HK-2 (cell line): ENCODE results near the gene HPGD.

Experiments used
- DNase-seq: peaks from one replicate; pipeline ENCODE4 v3.0.0-alpha.2; 2018; ENCODE audit not compliant: unreplicated experiment

The HPGD gene

DNA sequence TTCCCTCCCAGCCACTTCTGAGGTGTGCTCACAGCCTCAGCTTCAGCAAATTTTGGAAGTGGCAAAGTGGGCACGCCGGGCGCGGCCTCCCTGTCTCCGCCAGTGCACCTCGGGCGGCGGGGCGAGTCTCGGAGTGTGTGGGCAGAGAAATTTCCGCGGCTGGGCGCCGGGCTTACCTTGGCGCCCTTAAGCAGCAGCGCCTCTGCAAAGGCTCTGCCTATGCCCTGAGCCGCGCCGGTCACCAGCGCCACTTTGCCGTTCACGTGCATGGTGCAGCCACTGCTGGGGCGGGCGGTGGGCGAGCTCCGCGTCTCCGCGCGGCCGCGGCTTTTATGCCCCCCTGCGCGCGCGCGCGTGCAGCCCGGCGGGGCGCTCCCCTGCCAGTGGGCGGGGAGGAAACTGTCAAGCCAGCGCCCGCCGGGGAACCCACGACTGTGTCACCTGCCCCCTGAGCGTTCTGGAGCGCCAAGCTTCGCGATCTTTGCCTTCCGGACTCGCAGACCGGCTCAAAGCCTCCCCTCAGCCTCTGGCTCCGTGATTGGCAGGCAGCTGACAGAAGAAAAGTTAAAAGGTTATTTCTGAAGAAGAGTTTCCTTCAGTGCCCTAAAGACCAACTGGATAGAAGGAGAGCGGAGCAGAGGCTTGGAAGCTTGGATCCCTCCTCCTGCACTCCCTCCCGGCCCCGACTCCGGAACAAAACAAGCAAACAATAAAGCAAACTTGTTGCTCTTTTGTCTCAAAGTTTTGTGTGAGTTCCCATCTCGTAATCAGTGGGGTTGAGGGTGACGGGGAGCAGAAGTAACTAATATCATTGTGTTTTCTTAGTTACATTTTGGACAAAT, at the start of gene HPGD:
Gene HPGD, minus strand, starts transcription at position 306 of the 842 bp plus-strand sequence. Its CDS starts 37 bp downstream, at position 269.
- DNase-seq: peak; percentile 61

DNA sequence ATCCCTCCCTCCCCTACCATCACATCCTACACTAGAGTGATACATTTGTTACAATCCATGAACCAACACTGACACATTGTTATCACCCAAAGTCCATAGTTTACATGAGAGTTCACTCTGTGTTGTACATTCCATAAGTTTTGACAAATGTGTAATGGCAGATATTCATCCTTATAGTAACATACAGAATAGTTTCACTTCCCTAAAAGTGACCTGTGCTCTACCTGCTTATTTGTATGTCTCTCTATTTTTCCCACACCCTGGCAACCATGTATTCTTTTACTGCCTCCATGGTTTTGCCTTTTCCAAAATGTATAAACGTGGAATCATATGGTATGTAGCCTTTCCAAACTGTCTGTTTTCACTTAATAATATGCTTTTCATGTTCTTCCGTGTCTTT, 42.2 kb upstream of the HPGD start:
- no peak for DNase-seq

DNA sequence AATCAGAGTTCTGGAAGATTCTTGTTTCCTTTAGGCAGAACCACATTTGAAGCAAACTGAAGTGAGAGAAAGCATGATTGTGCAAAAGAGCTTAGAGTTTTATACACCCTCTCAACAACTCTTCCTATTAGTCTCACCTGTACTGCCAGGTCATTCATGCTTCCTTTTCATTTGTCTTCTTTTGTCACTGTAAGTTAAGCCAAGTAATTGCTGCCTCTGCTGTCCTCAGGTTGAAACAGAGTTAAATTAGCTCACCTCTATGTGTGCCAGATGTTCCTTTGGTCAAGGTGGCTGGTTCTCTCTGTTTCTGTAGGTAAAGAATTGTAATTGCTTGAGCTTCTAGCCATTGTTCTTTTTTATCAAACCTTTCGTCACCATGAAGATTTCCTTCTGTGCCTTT, 41.1 kb upstream of the HPGD start:
- DNase-seq: no peak

DNA sequence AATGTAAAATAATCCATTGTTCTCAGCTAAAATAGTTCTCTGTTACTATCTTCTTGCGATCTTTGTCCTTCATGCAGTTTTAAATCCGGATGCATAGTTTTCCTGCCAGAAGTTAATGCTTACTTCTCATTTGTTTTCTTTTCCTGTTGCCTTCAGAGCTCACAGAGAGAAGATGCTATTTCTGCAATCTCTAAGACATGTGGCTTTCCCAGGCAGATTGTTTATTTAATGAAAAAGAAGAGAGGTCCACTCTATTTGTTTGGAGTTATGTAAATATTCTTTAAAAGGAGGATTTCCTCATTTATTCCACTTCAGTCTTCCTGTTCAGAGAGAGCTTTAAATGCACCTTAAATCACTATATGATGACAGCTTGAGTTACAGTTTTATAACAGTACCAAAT, 39.3 kb upstream of the HPGD start:
- DNase-seq: no peak

DNA sequence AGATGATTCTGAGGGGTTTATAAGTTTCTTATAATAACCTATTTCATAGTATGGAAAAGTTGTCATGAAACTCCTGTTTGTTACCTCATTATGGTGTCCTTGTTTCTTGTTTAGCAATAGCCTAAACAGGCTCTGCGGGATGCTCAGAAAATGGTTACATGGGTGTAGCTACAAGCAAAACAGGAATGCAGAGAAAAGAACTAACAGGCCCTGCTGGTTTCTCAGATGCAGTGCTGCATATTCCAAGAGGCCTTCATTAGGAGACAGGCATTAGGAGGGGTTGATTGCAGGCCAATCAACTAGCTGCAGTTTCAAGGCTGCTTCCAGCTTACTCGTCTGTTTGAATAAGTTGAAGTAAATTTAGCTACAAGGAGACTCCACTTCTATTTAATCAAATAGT, 37.6 kb upstream of the HPGD start:
- DNase-seq: no peak

DNA sequence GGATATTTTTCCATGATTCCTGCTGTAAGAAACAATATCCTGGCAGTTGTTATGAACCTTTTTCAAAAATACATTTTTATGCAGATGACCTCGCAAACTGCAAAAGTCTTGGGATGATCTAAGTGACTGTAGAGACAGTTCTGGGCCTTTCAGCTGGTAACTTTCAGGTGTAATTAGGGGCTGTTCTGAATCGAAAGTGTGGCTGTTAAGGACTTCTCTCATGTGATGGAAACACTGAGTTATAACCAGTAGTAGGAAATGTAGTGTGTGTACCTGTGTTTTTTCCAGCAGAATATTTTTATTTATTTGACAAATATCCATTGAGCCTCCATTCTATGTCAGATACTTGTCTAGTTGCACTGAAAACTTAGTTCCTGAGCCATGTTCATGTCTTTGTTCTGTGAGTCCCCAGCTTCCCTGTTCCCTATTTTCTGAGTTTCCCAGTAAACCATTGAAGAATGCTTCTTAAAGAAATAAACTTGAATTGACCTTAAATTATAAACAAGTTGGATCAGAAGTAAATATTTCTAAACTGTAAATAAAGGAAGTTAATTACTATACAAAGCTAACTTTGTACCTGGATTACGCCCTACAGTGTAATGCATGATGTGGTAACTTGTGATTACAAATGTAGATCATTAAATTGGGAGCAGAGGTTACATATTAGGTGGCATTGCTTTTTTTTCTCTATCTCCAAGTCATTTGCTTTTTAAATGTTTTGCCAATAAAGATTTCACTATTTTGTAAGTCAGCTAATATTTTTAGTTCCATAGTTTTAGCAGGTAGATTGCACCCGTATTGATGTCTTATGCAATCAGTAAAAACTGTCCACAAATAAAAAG, 33.7 kb upstream of the HPGD start:
- no peak for DNase-seq

DNA sequence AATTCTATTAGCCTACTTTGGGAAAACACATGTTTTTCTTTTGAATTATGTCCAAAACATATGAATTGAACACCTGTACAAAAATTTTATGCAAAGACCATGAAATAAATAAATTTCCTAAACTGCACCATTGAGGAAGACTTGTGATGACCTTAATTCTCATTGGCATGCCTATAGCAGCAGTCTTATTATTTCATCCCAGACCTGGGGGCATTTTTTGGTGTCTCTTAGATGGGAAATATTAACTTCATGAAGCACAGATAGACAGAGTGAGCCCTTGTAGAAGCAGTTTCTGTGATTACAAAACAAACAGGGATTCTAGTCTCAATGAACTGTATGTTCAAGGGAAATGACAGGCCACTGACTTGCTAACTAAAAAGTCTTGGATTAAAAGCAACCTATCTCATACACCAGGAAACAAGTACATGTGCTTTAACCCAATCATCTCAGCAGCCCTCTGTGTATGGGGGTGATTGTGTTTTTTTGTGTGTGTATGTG, 32.0 kb upstream of the HPGD start:
- DNase-seq: no peak

DNA sequence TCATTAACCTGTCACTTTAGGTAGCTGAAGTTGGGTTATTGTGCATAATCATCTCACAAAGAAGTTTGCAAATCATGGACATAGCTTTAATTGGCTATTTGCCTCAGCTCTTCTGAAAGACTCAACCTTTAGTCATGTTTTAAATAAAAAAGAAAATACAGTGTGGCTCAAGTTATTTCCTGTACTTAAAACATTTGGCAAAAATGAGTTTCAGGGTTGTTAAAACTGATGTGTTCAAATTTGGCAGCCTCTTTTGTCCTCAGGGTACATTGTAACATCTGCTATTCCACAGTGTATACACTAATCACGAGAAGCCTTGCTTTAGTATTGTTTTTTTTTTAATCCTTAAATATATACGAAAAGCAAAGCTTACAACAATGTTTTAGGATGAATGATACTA, 31.5 kb upstream of the HPGD start:
- no peak for DNase-seq

DNA sequence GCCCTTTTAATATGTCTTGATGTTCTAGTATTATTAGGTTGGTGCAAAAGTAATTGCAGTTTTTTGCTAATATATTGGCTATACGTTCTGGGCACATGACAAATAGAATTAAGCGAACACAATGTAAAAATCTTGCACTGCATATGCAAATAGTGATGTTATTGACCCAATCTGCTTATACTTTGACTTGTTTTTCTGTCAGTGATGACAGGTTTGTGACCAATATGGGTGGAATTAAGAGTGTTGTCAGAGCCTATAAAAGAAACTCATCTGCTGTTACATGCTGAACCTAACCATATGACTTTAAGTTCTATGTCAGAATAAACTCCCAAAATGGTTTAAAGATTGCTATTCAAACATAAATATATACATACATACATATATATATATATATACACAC, 30.7 kb upstream of the HPGD start:
- no peak for DNase-seq

DNA sequence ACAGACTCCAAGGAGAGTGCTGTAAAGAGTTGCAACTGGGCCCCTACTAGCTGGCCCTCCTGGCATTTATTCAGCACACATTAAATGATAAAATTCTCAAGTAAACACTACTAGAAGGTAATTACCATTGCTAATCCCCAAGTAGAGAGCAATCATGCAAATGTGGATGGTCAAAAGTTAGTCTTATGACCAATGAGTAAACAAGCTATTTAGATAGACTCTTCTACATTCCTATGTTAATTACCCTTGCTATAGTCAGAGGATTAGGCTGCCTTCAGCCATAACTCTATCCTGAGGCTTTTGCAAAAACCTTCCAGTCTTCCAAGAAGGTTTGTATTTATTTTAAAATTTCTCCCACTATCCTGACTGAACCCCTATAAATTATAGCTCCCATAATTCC, 28.3 kb upstream of the HPGD start:
- no peak for DNase-seq

DNA sequence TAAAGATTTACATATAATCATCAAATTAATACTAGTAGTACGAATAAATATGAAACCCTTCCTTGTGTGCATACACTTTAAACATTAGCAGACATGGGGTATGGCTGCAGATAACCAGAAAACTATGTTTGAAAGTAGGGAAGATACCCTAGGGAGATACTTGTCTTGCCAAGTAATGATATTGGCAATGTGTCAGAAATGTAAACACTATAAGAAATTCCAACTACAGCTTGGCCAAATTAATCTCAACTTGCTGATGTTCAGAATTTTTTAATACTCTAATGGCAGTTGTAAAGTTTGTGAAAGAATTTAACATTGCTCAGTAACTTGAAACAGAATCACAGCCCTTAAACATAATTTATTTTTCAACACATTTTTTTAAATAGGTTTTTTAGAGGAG, 27.4 kb upstream of the HPGD start:
- no peak for DNase-seq

DNA sequence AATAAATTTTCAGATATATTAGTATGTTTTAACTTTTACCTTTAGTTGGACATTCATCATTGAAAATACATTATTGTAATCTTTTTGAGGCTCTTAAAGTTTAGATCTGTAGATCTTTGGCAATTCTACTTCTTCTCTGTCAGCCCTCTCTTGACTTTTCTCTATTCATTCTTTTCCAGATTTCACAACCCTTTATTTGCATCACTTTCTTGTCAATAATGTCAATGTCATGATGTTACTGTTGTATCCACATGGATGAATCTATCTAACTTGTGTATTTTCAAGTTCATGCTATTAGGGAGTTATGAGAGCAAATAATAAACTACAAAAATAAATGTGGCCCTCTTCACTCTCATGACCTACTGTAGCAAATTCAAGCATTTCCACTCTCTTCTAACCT, 23.0 kb upstream of the HPGD start:
- DNase-seq: no peak

DNA sequence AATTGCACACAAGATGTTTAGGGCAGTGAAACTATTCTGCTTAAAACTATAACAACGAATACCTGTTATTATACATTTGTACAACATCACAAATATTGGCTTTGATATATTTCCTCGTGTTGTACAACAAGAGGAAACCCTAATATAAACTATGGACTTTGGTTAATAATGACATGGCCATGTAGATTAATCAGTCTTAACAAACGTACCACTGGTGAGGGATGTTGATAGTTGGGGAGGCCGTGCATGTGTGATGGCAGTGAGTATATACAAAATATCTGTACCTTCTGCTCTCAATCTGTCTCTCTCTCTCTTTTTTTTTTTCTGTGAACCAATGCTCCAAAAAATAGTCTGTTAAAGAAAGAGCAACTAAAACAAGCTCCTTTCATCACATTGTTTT, 22.2 kb upstream of the HPGD start:
- no peak for DNase-seq

DNA sequence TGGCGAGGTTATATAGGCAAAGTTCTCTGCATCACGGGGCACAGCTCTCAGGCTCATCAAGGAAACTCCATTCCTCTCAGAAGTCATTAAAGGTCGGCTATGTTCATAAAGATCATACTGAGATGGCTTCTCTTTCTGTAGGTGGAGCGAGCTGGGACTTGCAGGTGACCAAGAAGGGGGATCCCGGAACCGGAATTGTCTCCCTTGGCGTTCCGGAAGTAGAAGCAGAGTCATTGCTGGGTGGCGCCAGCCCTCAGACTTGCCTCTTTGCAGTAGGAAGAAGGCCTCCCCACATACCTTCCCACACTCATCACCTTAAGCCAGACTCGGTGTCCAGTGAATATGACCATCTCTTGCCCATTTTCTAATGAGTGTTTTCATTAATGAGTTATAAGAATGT, 17.9 kb upstream of the HPGD start:
- no peak for DNase-seq

DNA sequence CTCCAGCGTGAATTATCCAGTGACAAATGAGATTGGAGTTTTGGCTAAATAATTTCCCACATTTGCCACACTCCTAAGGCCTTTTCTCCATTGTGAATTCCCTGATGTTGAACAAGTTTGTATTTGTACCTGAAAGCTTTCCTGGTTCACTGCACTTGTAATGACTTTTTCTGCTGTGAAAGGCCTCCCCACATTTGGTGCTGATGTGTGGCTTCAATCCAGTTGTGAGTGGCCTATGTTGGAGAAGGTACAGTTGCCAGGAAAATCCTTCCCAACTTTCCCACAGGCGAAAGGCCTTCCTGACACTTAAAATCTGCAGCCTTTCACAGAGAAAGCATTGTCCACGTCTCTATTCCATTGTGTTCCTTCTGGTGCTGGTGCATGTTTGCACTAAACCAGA, 17.3 kb upstream of the HPGD start:
- DNase-seq: no peak

DNA sequence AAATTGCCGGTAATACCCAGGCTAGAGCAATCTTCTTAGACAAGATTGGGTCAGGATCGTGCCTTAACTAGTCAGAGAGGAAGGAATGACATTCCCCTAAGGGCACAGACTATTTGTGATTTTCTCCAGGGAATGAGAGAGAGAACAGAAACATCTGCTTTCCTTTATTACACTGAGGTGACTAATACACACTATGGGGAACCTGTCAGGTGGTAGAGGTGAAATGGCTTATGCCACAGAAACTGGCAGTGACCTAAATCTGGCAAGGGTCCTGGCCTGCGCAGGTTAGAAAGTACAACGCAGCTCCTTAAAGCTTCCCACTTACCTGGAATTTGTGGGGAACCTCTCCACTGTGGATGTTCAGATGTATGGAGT, 16.6 kb upstream of the HPGD start:
- no peak for DNase-seq

DNA sequence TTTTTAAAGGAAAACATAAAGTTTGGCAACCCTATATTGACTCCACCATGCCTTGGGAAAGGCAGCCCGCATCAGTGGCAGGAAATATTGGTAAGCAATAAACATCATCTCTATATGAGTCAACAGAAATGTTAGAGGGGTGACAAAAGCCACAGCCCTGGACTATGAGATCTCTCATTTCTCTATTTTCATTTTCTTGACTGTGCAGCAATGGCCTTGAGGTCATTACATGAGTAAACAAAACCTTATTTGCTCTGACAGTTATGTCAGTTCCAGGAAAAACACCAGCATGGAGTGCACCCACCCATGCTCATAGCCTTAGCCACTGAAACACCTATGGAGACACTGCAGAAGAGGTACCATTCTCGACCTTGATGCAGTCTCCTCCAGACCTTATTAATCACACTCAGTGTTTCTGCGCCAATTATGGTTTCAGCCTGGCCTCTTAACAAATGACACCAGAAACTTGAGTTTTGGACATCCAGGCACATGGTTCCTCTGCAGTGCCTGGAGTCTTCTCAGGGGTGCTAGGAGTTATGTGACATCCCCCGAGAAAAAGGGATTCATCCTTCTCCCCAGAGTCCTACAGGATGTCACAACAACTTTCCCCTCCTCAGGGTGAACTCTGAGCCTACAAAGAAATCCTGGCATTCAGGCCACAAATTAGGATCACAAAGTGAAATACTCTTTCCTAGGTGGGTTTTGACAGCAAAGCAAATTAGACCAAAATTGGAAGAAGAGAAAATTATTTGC, 16.0 kb upstream of the HPGD start:
- no peak for DNase-seq

DNA sequence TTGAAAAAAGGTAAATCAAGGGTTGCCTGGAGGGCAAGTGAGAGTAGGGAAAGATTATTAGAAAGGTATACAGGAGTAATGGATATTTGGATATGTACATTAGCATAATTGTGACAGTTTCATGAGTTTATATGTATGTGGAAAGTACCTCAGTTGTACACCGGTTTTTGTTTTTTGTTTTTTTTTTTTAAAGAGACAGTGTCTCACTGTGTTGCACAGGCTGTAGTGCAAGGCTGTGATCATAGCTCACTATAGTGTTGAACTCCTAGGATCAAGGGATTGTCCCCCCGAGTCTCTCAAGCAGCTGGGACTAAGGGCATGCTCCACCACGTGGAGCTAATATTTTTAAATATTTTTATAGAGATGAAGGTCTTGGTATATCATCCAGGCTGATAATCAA, 15.3 kb upstream of the HPGD start:
- DNase-seq: no peak

DNA sequence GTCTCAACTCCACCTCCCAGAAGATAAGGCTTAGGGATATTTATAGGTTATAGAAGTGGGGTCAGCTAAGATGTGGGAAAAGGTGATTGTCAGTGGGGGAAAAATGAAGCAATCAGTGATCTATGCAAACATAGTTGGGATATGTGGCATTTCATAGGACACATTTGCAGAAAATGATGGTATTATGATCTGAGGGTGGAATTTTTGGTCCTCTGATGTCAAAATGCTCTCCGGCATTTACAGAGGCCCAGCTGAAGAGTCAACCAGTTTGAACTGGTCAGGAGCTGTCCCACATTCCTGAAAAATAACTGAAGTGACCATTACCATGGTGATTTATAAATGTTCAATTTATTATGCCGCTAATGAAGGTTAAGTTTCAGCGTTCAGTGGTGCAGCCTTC, 12.2 kb upstream of the HPGD start:
- no peak for DNase-seq

DNA sequence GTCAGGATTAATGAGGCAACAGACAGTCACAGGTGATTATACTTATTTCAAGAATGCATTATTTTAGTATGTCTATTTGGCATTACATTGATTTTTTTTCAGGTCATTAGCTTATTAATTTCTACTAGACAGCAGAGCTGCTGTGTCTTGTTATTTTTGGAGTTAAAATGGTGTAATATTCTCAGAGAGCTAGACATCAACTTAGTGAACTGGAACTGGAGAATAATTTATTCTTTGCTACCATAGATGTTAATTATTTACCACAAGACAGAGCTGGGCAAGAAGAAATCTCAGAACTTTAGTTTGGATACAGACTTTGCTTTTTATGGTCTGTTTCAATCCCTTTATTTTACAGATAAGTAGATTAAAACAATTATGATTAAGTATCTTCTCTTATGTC, 10.2 kb upstream of the HPGD start:
- DNase-seq: no peak

DNA sequence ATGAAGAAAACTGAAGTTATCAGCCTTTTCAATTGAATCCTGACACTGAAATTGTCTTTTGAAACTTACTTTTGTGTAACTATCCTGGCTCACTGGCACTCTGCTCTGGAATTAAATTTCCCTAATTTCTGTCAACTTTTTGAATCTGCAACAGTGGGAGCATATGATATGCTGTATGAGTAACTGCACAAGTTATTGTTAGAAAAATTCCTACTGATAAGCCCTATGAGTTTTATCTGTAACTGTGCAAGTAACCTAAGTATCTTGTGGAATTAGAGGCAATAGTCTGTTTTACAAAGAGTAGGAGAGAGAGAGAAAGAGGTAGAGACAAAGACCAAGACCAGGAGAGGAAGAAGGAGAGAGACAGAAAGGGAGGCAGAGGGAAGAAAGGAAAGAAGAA, 9.2 kb upstream of the HPGD start:
- no peak for DNase-seq

DNA sequence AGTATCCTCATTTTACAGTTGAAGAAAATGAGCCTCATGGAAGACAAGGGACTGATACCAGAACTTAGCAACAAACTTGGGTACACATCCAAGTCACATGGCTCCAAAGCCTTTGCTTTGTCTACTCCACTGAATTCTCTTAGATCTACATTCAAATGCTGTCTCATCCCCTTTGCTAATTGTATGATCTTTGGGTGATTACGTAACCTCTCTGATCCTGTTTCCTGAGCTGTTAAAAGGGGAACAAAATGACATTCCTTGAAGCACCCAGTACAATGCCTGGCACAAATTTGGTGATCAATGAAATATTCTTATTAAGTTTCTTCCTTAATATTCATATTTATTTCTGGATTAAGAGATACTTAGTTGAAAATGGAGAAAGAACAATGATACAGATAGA, 5.9 kb upstream of the HPGD start:
- DNase-seq: no peak
